Keratinocyte (primary cell): ENCODE results near the gene NEUROG1. TPM values are rescaled to one million over a fixed set of nuclear protein-coding genes. Genes with fewer than 3 reads are reported as not detected.

Source experiments
- DNase-seq: peaks from one replicate; pipeline ENCODE4 v3.0.0-alpha.2; 2011; ENCODE audit warnings: low read depth, missing footprints, low spot score
- FAIRE-seq: peaks from 2 replicates; lab custom pipeline; 2011; peaks lifted over from hg19 to GRCh38; lab: Jason Lieb, UNC
- H2AFZ ChIP-seq: 2 replicates; pipeline ENCODE4 v1.6.0; 2012; ENCODE audit warnings: low read length, control low read depth, inconsistent platforms; ENCODE audit not compliant: control insufficient read depth
- H3K27ac ChIP-seq: 2 replicates; pipeline ENCODE4 v1.5.1; 2011; ENCODE audit warnings: low read length; ENCODE audit not compliant: control insufficient read depth, insufficient read depth
- H3K27me3 ChIP-seq: 3 replicates; pipeline ENCODE4 v1.6.0; 2011; ENCODE audit warnings: low read length; ENCODE audit not compliant: control insufficient read depth, insufficient read depth; ENCODE audit errors: extremely low read depth
- H3K36me3 ChIP-seq, 2 experiments: 2 replicates in 1 of 2; 3 replicates in 1 of 2; pipeline ENCODE4 v1.5.1; 2011; ENCODE audit warnings: low read length in 2 of 2, mild to moderate bottlenecking in 1 of 2; ENCODE audit not compliant: control insufficient read depth in 2 of 2, insufficient read depth in 2 of 2; ENCODE audit errors: extremely low read depth in 1 of 2
- H3K4me1 ChIP-seq: 3 replicates; pipeline ENCODE4 v1.5.1; 2011; ENCODE audit warnings: low read length; ENCODE audit not compliant: control insufficient read depth, insufficient read depth; ENCODE audit errors: extremely low read depth
- H3K4me2 ChIP-seq: 3 replicates; pipeline ENCODE4 v1.6.0; 2011; ENCODE audit warnings: low read depth, low read length; ENCODE audit not compliant: control insufficient read depth, insufficient read depth; ENCODE audit errors: extremely low read depth
- H3K4me3 ChIP-seq, 3 experiments: fragments of 200-600 bp in 1 of 3; sonication (generic) in 1 of 3; 2 replicates in 2 of 3; 3 replicates in 1 of 3; pipeline ENCODE4 v1.5.1; 2011 to 2016; ENCODE audit warnings: low read length in 3 of 3, mild to moderate bottlenecking in 3 of 3, control low read depth in 2 of 3, inconsistent platforms in 1 of 3, low read depth in 1 of 3, mixed read lengths in 1 of 3, mixed run types in 1 of 3, moderate library complexity in 1 of 3; ENCODE audit not compliant: control insufficient read depth in 2 of 3, insufficient read depth in 2 of 3; ENCODE audit errors: extremely low read depth in 1 of 3
- H3K79me2 ChIP-seq: 2 replicates; pipeline ENCODE4 v1.6.0; 2012; ENCODE audit warnings: low read length; ENCODE audit not compliant: control insufficient read depth, insufficient read depth
- H3K9ac ChIP-seq: 3 replicates; pipeline ENCODE4 v1.6.0; 2011; ENCODE audit warnings: low read length; ENCODE audit not compliant: control insufficient read depth, insufficient read depth; ENCODE audit errors: extremely low read depth
- H3K9me1 ChIP-seq: 3 replicates; pipeline ENCODE4 v1.6.0; 2011; ENCODE audit warnings: low read length; ENCODE audit not compliant: control insufficient read depth, insufficient read depth; ENCODE audit errors: extremely low read depth
- H3K9me3 ChIP-seq: 2 replicates; pipeline ENCODE4 v1.5.1; 2012; ENCODE audit warnings: low read depth, low read length; ENCODE audit not compliant: control insufficient read depth
- H4K20me1 ChIP-seq: 3 replicates; pipeline ENCODE4 v1.6.0; 2011; ENCODE audit warnings: low read length; ENCODE audit not compliant: control insufficient read depth, insufficient read depth; ENCODE audit errors: extremely low read depth
- CTCF ChIP-seq, 3 experiments: IDR thresholded peaks in 1 of 3; conservative IDR thresholded peaks in 1 of 3; optimal IDR thresholded peaks in 1 of 3; 2 replicates in 2 of 3; 3 replicates in 1 of 3; pipeline versions ENCODE3 to v1.5.1; 2011; ENCODE audit warnings: low read length in 3 of 3, mild to moderate bottlenecking in 3 of 3, moderate library complexity in 2 of 3, control low read depth in 1 of 3, inconsistent platforms in 1 of 3; ENCODE audit not compliant: insufficient read depth in 2 of 3; ENCODE audit errors: extremely low read depth in 1 of 3
- EZH2 ChIP-seq: IDR thresholded peaks from one replicate; pipeline ENCODE4 v1.6.1; 2012; ENCODE audit warnings: inconsistent platforms, mild to moderate bottlenecking, low read length, moderate library complexity
- dilution Hi-C: fragments of 300-500 bp; cut with MboI; formaldehyde crosslinking; loops from one replicate; pipeline ENCODE4 v1.7.0; 2020; ENCODE audit warnings: low sequenced_read_pairs; ENCODE audit not compliant: extremely low pct_ligation_motif_present
- polyA plus RNA-seq, 5 experiments: library from polyadenylated mRNA; depleted of rRNA in 3 of 5; stranded (reverse) in 3 of 5; stranded (forward) in 1 of 5; unstranded in 1 of 5; fragments of >200 nt; gene quantifications; 1 replicate in 1 of 5; 2 replicates in 3 of 5; 3 replicates in 1 of 5; pipeline versions ENCODE4 v1.2.1 to v1.2.3, GENCODE V29; 2011 to 2012; ENCODE audit warnings: missing spikeins in 2 of 5, low read depth in 1 of 5, low replicate concordance in 1 of 5

NEUROG1 gene
- polyA plus RNA-seq, 1 donor (not counting 4 experiments of a cell fraction or from before 2014, with no cell fraction given) = not detected

GRCh38 chr5:135545099-135545498, 9.3 kb upstream of the NEUROG1 start:
- Histone ChIP-seq H3K4me3 (no peak overlapping the region), H3K36me3 (no peaks in the 10 kb centered on the region), H3K4me1 (peaks cover 4% of the 10 kb centered on the region), H3K4me2 (no peak overlapping the region), H3K9ac (no peak overlapping the region), H4K20me1 (no peaks in the 10 kb centered on the region), H3K9me1 (no peaks in the 10 kb centered on the region), H3K27ac (no peak overlapping the region), H2AFZ (no peak overlapping the region), H3K79me2 (no peaks in the 10 kb centered on the region), H3K9me3 (no peaks in the 10 kb centered on the region), H3K27me3 (peaks cover 68% of the 10 kb centered on the region)
- dilution Hi-C loops = no loop called here
- no peak for FAIRE-seq
- DNase-seq = no peak
- TF ChIP-seq CTCF (optimal IDR thresholded peaks at IDR 0.05 in 1 of 3, IDR thresholded peaks at IDR 0.05 in 1 of 3, conservative IDR thresholded peaks at IDR 0.05 in 1 of 3; ENCODE audit: extremely low read depth in 1 of 3, insufficient read depth in 2 of 3, low read length in 3 of 3) (no peak), EZH2 (no peak)

- Histone ChIP-seq H3K9me1 (no peaks in the 10 kb centered on the region), H3K4me2 (peak overlapping the region; percentile 79), H3K36me3 (no peaks in the 10 kb centered on the region), H3K9me3 (no peaks in the 10 kb centered on the region), H2AFZ (peak overlapping the region; percentile 87), H3K79me2 (no peaks in the 10 kb centered on the region), H3K9ac (peak overlapping the region; percentile 31), H3K27me3 (peaks cover 69% of the 10 kb centered on the region), H3K4me1 (peaks cover 4% of the 10 kb centered on the region), H3K27ac (no peak overlapping the region), H3K4me3 (peak overlapping the region in 2 of 3 experiments; percentile 36 to 67), H4K20me1 (no peaks in the 10 kb centered on the region)
- FAIRE-seq (no peak), DNase-seq (no peak)
- dilution Hi-C loops = no loop called here
- TF ChIP-seq EZH2 (peak; percentile 91), CTCF (optimal IDR thresholded peaks at IDR 0.05 in 1 of 3, IDR thresholded peaks at IDR 0.05 in 1 of 3, conservative IDR thresholded peaks at IDR 0.05 in 1 of 3; ENCODE audit: extremely low read depth in 1 of 3, insufficient read depth in 2 of 3, low read length in 3 of 3) (no peak)
Observed at GRCh38 chr5:135543485-135544304, 7.9 kb upstream of the NEUROG1 start.
